SKM-1 treated with dmso at 0.1 percent for 144 hours (cell line): ENCODE results near the gene GATA3.
"Not testable (repeated sequence)": the region's sequence is repeated elsewhere in the genome, so short reads cannot be mapped to it uniquely, and the experiment has no call there.

ENCODE experiments used
- DNase-seq: peaks from one replicate; lab custom pipeline; 2025; ENCODE audit not compliant: unreplicated experiment; lab: John Stamatoyannopoulos, UW

Gene GATA3

DNA sequence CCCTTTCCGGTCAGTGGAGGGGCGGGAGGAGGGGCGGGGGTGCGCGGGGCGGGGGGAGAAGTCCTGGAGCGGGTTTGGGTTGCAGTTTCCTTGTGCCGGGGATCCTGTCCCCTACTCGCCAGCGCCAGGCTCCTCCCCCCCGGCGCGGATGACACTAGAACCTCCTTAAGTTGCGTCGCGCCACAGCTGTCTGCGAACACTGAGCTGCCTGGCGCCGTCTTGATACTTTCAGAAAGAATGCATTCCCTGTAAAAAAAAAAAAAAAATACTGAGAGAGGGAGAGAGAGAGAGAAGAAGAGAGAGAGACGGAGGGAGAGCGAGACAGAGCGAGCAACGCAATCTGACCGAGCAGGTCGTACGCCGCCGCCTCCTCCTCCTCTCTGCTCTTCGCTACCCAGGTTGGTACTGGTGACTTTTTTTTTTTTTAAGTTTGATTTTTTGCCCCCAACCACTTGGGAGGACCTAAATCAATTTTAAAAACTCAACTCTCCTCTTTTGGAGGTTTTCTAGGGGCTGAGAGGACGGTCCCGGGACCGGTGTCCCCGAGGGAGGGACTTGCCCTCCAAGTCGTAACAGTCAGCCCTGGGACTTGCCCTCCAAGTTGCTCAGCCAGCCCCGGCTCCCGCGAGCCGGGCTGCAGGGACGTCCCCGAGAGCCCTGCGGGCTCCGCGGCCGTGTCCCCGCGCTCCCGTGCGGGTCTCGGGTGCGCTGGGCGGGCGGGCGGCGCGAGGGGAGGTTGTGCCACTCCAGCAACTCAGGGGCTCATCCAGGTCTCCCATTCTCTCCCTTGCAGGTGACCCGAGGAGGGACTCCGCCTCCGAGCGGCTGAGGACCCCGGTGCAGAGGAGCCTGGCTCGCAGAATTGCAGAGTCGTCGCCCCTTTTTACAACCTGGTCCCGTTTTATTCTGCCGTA, at the start of gene GATA3:
Gene GATA3, plus strand, starts transcription at position 195 of the 914 bp plus-strand sequence. CDS start 968 bp downstream, outside the sequence.
- DNase-seq = no peak

DNA sequence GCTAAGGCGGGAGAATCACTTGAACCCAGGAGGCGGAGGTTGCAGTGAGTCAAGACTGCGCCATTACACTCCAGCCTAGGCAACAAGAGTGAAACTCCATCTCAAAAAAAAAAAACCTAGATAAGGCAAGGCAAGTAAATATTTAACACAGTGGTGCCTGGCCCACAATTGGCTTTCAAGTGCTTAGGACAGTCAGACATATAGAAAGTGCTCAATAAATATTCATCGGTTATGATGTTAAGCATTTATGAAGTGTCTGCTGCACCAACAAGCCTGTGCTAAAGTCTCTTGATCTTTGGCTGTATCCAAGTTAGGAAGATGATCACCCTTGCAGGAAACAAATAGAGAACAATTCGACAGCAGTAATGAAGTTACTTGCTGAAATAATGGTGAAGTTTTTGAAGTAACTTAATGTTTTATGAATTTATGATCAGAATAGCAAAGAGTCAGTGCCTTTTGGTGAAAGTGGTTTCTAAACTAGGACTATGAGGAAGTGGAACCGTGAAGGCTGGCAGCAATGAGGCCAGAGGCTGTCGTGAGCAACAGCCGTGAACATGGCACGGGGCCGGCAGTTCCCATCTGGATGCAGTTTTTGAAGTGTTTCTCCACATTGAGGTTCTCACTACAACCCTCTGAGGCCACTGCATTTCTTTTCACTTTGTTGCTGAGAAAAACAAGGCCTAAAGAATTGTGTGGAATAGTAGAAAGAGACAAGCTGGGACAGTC, 48.1 kb upstream of the GATA3 start:
- DNase-seq = no peak

DNA sequence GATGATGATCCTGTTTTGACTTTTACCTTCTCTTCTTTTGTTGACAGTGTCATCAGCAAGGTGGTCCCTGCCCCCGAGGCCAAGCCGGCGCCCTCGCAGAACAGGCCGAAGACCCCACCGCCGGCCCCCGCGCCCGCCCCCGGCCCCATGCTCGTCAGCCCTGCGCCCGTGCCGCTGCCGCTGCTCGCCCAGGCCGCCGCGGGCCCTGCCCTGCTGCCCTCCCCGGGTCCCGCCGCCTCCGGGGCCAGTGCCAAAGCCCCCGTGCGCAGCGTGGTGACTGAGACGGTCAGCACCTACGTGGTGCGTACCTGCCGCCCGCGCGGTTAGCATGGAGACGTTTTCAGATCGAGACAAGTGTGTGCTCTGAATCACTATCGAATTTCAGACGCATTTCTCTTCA, 45.5 kb upstream of the GATA3 start:
- DNase-seq = no peak

DNA sequence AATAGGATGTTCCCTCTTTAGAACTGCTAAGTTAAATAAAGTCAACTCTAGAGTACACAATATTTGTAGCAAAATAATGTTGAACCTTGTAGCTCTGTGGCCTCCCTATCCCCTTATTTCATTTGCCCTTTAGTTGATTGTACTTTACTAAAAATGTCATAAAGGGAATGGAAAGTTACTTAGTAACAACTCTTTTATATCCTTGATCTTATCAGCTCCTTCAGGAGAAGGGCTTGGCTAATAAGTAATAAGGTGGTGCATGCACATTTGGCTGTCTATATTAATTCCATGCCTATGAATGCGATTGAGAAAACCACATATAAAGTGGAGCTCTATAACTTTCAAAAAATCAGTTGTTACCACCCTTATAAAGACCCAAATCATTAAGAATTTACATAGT, 41.5 kb upstream of the GATA3 start:
- DNase-seq = no peak

DNA sequence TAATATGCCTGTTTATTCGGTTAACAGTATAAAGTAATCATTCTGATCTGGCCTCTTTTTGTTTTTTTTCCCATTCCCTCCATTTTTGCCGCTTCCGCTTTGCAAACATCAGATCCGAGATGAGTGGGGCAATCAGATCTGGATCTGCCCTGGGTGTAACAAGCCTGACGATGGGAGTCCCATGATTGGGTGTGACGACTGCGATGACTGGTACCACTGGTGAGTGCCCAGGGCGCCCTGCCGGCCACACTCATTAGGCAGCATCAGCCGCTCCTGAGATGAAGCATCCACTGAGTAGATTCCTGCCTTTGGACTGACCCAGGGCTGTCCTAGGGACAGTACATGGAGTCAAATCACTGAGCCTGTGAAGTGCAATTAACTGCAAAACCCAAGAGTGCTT, 40.9 kb upstream of the GATA3 start:
- DNase-seq = no peak

DNA sequence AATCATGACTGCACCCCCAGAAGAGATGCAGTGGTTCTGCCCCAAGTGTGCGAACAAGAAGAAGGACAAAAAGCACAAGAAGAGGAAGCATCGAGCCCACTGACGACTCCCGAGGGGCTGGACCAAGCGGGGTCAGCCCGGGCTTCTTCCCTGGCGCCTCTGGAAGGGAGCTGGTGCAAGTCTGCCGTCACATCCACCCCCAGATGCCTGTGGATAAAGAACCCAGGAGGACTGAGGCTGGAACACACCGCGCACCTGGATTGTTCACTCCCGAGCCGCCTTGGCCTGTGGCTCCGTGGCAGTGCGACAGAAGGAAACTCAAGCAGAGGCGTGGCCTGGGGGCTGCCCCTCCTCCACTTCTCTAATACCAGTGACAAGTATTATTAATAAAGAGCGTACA, 39.8 kb upstream of the GATA3 start:
- no peak for DNase-seq

DNA sequence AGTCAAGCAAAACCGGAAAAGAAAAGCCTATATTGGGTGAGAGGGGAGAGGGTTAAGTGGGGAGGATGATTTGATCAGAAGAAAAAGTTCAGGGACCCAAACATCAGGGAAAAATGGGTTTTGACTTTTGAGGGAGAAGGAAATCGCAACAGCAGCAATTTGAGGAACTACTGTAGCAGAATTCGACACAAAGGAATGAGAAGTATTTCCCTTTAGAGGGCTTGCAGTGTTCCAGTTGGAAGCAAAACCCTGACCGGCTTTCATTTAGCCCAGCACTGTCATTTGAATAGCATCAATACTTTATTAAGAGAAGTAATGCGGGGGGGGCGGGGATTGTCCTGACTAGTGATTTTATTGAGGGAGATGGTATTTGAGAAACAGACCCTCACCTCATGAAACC, 37.2 kb upstream of the GATA3 start:
- no peak for DNase-seq

DNA sequence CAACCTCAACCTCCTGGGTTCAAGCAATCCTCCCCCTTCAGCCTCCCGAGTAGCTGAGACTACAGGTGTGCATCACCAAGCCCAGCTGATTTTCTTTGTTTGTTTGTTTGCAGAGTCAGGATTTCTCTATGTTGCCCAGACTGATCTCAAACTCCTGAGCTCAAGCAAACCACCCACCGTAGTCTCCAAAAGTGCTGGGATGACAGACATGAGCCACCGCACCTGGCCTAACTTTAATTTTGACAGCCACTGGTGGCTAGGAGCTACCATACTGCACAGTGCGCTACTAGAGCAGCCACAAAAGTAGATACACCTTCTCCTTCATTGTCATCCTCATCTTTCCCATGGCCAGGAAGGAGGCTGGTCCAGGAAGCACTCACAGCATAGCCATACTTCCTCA, 31.2 kb upstream of the GATA3 start:
- no peak for DNase-seq

DNA sequence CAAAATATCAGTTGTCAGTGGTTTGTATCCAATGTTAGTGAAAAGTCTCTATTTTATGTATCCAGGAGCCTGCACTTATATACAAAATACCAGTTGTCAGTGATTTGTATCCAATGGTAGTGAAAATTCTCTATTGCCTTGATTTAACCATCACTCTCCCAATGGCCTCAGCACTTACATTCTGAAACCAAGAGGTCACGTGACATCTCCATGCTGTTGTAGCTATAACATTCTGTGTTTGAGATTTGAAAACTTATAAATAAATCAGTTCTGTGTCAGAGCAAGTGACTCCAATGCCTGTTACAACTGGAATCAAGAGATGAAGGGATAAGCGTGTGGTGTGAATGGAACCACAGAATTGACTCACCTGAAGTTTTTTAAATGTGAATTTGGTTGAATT, 30.6 kb upstream of the GATA3 start:
- no peak for DNase-seq

DNA sequence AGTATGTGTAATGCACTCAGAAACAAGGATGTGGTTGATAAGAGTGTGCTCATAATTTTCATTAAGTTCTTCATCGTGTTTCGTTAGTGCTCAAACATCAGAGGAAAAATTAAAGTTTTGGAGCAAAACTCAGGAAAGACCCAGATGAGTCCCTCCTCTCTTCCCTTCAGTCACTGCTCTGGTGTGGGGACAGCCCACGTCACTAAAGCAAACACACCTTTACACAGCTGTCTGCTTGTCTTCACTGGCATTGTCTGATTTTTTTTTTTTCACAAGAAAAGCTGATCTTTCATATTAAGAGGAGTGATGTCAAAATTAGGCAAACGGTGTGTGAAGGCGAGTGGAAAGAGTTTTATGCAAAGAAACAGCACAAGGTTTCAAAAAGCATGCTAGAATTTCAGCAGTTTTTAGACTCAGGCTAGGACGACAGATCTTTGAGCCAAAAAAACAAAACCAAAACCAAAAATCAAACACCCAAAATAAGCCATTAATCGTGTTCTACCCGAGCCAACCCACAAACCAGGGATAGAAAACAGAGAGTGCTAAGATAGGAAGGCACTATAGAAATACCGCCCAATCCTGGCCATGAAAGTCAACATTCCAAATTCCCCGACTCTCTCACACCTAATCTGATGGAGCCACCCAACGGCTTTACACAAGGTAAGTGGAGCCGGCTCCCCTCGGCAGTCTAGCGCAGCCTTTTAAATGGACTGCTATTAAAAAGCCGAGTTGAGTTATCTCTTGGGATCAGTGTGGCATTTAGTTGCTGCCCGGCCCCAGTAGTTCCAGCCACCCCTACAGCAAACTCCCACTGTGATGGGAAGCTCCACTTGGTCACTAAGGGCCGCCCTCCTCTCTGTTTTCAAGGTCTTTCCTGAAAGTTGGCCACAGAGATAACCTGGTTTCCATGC, 27.9 kb upstream of the GATA3 start:
- no peak for DNase-seq

DNA sequence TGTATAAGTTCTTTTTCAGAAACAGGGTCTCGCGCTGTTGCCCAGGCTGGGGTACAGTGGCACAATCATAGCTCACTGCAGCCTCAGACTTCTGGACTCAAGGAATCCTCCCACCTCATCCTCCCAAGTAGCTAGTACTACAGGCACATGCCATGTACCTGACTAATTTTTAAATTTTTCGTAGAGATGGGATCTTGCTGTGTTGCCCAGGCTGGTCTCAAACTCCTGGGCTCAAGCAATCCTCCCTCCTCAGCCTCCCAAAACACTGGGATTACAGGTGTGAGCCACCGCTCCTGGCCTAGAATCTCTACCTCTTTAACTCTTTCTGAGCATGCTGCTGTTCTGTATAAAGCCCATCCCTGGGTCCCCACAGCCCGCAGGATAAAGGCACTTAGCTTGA, 23.3 kb upstream of the GATA3 start:
- DNase-seq = not testable (repeated sequence)

DNA sequence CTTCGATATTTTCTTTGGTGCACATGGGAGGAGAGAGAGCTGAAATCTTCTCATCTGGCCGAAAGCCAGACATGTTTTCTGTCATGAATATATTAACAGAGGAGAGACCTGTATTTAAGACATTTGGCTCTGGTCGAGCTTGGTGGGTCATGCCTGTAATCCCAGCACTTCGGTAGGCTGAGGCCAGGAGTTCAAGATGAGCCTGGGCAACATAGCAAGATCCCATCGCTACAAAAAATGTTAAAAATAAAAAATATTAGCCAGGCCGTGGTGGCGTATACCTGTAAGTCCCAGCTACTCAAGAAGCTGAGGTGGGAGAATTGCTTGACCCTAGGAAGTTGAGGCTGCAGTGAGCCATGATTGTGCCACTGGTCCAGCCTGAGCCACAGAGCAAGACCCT, 21.9 kb upstream of the GATA3 start:
- DNase-seq = no peak

DNA sequence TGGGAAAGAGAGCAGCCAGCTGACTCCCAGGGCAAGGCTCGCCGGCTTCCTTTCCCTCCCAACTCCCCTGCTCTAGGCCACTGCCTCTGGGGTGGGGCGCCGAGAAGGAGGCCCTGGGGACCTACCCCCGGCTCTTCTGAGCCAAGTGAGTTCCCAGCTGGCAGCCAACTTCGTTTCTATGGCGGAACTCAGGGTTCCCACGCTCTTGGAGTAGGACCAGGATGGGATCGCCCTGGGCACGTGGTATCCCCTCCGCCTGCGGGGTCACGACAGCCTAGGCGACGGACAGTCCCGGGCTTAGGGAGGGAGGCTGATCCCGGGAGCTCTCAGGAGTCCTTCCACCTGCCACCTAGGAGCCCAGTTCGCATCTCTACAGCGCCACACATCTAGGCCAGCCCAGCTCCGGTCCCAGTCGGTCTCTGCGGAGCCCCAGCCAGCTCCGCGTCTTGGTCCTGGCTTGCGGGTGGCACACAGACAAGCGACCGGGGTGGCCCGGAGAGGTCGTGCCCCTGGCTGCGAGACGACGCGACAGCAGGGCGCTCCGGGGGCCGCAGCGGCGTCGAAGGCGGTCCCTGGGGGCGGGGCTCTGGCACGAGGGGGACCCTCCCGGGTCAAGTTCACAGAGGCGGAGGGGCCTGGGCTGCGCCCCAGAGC, 20.5 kb upstream of the GATA3 start:
- no peak for DNase-seq

DNA sequence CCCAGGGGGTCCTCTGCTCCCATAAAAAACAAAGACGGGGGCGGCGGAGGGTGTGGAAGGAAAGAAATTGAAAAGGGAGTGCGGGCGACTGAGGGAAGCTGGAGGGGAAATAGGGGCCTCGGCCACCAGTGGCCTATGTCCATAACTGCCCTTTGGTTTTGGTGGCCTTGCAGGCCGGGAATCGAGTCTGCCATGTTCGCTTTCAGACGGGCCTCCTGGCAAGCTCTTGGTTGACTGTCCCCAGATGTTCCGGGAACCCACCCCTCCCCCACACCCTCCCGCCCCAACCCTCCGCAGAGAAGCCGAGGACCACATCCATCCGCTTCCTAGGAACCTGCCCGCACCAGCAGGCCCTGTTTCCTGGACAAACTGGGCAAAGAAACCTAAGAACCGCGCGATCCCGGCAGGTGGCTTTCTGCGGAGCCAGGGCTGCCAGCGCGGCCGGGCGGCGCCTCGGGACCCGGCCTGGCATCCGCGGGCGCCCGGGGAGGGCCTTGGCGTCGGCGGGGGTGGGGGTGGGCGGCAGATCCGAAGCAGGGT, 20.0 kb upstream of the GATA3 start:
- DNase-seq = no peak

DNA sequence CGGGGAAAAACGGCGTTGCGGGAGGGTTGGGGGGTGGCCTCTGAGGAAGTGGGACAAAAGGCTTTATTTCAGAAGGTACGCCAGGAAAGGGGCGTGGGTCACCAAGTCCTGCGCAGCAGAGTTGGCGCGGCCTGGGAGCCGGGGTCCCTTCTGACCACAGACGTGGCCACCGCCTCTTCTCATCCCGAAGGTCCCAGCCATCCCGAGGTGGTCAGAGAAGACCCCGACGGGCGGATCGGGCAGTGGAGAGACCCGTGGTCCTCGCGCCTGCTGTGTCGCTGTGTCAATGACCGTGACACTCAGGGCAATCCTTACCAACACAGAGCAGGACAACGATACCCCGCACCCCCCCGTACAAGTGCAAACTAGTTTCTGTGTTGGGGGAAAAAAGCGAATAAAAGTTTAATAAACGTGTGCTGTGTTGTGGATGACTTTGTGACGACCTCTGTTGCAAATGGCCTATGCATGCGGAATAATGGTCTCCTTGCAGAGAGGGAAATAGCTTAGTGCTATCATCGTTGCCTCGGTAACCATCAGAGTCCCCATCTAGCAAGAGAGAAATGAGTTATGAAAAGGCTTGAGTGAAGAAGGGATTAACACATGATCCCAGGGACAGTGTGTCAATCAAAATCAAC, 19.4 kb upstream of the GATA3 start:
- no peak for DNase-seq

DNA sequence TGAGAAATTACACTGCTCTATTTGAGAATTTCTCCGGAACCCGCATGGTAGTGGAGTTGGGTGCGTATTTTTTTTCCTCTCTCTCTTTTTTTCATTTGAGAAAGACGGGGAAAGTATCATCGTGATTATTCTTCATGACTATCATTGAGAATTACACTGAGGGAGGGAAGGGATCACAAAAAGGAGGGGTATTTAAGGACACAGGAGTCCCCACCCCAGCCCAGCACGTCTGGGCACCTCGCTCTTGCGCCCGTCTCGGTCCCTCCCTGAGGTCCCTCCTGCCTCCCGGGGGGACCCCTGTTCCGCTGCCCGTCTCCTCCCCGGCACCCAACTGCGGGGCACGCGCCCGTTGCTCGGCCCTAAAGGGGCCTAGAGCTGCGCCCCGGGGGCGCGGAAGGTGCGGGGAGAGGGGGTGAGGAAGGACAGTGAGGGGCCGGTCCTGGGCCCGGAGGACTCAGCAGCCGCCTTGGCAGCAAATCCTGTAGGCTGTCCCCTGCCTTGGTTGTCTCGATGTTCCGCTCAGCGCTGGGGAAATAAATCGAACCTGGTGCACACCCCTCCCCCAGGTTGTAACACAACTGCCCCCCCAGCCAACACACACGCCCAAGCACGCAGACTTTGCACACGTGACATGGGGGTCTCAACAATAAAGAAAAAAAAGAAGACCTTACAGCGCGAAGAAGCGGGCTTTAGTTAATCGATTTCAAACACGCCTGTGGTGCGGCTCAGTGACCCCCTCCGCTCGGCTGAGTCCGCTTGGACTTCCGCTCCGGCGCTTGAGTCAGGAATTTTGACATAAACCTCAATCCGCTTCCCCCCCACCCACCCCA, 18.6 kb upstream of the GATA3 start:
- DNase-seq = no peak

DNA sequence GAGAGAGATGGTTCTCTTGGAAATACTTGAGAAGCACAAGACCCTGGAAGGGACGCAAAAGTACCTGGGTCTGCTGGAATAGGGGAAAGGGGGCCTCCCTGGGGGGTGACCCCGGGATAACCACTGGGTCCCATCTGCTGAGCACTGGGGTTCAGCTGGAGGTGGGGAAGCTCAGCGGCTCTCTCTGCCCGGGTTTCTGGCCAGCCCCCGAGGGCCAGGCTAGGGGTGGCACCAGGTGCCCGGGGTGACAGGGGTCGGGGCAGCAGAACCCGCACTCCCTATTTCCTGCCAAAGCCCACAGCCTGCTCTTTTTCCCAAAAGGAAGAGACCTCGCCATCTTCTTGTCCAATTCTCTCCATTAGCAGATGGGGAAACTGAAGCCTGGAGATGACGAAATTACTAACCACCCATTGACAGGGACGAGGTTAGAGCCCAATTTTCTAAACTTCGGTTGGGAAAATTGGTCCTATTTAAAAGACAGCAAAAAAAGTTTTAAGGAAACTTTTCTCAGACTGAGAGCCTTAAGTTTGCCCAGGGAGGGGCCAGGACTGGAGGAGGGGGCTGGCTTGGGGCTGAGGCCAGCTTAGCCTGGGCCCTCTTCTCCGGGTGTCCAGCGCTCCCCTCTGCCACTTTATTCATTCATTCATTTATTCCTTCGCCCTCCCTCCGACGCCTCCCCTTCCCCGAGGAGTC, 17.8 kb upstream of the GATA3 start:
- no peak for DNase-seq

DNA sequence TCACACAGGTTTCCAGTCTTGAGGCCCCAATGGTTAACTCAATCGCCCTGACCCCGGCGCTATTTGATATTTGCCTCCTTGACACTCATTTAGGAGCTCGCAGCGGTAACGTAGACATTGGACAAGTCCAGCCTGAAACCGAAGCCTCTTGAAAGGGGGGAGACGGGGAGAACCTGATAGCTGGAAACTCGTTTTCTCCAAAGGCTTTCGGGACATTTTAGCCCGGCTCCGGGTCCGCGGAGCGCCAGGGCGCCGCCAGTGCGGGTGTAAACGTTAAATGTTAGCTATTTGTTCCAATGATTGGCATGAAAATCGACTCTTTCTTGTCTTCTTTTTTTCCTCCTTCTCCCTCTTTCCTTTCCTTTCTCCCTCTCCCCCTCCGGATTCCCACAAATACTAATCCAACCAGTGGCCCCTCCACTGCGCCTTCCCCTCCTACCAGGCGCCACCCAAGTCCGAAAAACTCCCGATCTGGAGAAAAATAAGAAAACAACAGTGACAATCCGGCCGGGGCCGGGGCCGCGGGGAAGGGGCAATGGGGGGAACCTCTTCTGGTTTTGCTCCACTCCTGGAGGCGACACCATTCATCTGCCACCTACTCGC, 17.2 kb upstream of the GATA3 start:
- no peak for DNase-seq
